IPS DF 6.9 (cell line): ENCODE measurements around the gene ZDHHC6.

Experiments
- DNase-seq: peaks from one replicate; pipeline ENCODE4 v3.0.0-alpha.2; 2013; ENCODE audit warnings: low read depth, low spot score
- H3K27ac ChIP-seq: one replicate; pipeline ENCODE4 v1.5.1; 2013; ENCODE audit warnings: low read length, control low read depth
- H3K27me3 ChIP-seq: 2 replicates; pipeline ENCODE4 v1.6.1; 2013; ENCODE audit warnings: mild to moderate bottlenecking, low read length; ENCODE audit not compliant: control insufficient read depth, insufficient read depth
- H3K36me3 ChIP-seq: 2 replicates; pipeline ENCODE4 v1.6.1; 2013; ENCODE audit warnings: low read length; ENCODE audit not compliant: control insufficient read depth, insufficient read depth
- H3K4me1 ChIP-seq: 2 replicates; pipeline ENCODE4 v1.6.1; 2013; ENCODE audit warnings: low read length; ENCODE audit not compliant: control insufficient read depth, insufficient read depth
- H3K4me3 ChIP-seq: 2 replicates; pipeline ENCODE4 v1.5.1; 2013; ENCODE audit warnings: mild to moderate bottlenecking, low read length
- H3K9me3 ChIP-seq: 2 replicates; pipeline ENCODE4 v1.6.1; 2013; ENCODE audit warnings: low read length, inconsistent platforms; ENCODE audit not compliant: control insufficient read depth, insufficient read depth
- WGBS: extraction: QIAGEN DNeasy Blood & Tissue Kit; methylation state at CpG from one replicate; pipeline ENCODE4 v1.1.7; 2013; ENCODE audit warnings: mixed read lengths, missing lambda C conversion rate; ENCODE audit not compliant: insufficient read length, insufficient coverage; 5-methylcytosine and 5-hydroxymethylcytosine counted together

Gene ZDHHC6

DNA sequence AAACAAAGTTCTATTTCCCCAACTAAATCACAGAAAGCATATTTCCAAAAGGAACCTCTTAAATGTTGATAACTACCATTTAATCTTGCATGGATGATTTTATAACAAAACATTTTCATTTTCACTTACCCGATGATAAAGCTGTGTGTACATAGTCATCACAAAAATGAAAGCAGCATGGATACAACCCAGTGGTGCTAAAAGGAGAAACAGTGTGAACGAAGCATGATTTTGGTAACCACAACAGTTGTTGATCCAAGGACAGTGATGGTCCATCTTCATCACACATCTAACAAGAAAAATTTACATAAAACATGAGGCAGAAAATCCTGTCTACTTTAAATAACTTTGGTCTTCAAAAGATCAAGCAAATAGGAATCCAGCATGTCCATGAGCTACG, 4.7 kb downstream of the ZDHHC6 start:
- no CpG with 5 or more reads among the region's 3 CpGs for WGBS
- H3K27ac ChIP-seq: no peak overlapping the region

DNA sequence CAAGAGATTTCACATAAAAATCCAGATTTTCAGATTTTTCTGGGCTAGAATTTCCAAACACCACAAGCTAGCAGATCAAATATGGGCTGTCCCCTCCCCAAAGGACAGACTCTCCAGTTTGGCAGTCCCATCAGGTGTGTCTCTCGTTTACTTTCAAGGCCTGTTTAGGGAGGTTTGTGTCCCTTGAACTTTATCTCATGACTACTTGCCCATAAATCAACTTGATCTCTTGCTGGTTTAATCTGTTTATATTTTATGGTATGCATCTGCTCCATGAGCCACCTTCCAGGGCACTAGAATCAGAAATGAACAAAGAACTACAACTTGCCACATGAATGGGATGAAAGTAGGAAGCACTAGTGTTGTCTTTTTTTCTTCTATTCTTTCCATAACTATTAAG, 5.2 kb downstream of the ZDHHC6 start:
- no CpG with 5 or more reads among the region's 1 CpG for WGBS
- Histone ChIP-seq H3K4me1 (no peaks in the 10 kb centered on the region), H3K36me3 (peaks cover 4% of the 10 kb centered on the region; the same call in 1 of the 2 replicates)

More for the DNA sequence above, 4.7 kb downstream of the ZDHHC6 start:
- peaks cover 4% of the 10 kb centered on the region; the same call in 1 of the 2 replicates for H3K36me3 ChIP-seq
- H3K4me3 ChIP-seq: no peak overlapping the region
- no peak for DNase-seq
- H3K4me1 ChIP-seq: no peaks in the 10 kb centered on the region
- H3K9me3 ChIP-seq: no peaks in the 10 kb centered on the region
- no peaks in the 10 kb centered on the region for H3K27me3 ChIP-seq

DNA sequence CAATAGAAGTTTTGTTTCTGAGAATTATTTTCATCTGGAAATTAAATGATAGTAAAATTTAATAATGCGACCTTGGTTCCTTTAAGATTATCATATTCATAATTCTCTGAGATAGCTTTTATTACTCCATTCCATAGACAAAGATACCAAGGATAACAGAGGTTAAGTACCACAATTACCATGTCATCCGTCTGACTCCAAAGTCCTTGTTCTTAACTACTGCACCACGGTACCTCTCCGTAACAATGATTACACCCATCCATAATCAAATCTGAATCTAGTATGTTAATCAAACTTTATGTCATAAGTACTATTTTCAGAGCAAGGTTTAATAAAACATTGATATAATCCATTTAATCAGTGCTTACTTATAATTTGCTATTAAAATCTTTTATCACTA, 8.4 kb downstream of the ZDHHC6 start:
- Histone ChIP-seq H3K4me1 (no peaks in the 10 kb centered on the region), H3K4me3 (no peak overlapping the region), H3K9me3 (no peaks in the 10 kb centered on the region), H3K36me3 (peaks cover 4% of the 10 kb centered on the region; the same call in 1 of the 2 replicates), H3K27me3 (no peaks in the 10 kb centered on the region), H3K27ac (no peak overlapping the region)
- WGBS: no CpG with 5 or more reads among the region's 4 CpGs
- no peak for DNase-seq

More for the DNA sequence above, 5.2 kb downstream of the ZDHHC6 start:
- no peaks in the 10 kb centered on the region for H3K9me3 ChIP-seq
- no peak overlapping the region for H3K4me3 ChIP-seq
- H3K27ac ChIP-seq: no peak overlapping the region
- no peak for DNase-seq
- no peaks in the 10 kb centered on the region for H3K27me3 ChIP-seq

DNA sequence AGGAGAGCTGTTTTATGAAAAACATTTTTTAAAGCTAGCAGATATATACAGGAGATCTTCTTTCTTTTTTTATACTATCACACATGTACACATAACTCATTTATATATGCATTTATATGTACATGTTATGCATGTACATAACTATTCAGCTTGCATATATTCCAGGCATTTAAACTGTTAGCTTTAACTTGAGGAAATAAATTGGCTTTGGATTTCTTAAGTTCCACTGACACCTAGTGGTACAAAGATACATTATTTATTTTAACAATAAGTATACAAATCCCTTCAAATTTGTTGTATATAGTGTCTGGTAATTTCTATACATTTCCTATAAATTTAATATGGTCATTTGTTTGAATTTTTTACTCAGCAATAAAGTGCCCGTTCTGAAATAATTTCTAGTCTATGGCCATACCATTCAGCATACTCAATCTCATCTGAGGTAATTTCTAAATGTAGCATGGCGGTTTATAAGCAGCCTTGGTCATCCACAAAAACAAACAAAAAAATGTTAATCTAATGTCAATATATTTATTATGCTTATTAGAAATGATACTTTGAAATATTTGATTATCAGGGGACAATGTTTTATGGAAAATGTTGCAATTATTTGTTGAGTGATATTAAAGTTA, 11.6 kb downstream of the ZDHHC6 start:
- no CpG with 5 or more reads among the region's 2 CpGs for WGBS
- Histone ChIP-seq H3K4me1 (no peaks in the 10 kb centered on the region), H3K27me3 (no peaks in the 10 kb centered on the region), H3K36me3 (peaks cover 4% of the 10 kb centered on the region; the same call in 1 of the 2 replicates), H3K9me3 (no peaks in the 10 kb centered on the region), H3K27ac (no peak overlapping the region), H3K4me3 (no peak overlapping the region)
- DNase-seq: no peak

DNA sequence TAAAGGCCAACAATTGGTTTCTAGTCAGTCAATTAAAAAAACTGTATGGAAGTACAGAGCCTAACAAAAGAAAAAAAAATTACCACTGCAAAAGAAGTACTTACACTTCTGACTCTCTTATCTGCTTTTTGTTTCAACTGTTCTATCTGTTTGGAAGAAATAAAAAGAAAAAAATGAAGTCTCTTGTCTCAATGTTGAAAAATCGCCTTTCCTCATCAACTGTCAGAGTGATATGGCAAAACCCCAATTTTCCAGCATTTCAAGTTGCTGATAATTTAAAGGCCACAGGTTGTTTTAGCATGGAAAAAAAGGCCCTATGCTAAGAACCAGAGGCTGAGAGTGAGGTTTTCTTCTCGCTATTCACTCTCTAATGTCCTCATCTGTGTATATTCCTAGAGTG, 13.6 kb downstream of the ZDHHC6 start:
- no peak for DNase-seq
- WGBS: no CpG with 5 or more reads among the region's 2 CpGs
- Histone ChIP-seq H3K4me1 (no peaks in the 10 kb centered on the region), H3K27ac (no peak overlapping the region), H3K27me3 (no peaks in the 10 kb centered on the region), H3K36me3 (peaks cover 4% of the 10 kb centered on the region; the same call in 1 of the 2 replicates), H3K9me3 (no peaks in the 10 kb centered on the region), H3K4me3 (no peak overlapping the region)

DNA sequence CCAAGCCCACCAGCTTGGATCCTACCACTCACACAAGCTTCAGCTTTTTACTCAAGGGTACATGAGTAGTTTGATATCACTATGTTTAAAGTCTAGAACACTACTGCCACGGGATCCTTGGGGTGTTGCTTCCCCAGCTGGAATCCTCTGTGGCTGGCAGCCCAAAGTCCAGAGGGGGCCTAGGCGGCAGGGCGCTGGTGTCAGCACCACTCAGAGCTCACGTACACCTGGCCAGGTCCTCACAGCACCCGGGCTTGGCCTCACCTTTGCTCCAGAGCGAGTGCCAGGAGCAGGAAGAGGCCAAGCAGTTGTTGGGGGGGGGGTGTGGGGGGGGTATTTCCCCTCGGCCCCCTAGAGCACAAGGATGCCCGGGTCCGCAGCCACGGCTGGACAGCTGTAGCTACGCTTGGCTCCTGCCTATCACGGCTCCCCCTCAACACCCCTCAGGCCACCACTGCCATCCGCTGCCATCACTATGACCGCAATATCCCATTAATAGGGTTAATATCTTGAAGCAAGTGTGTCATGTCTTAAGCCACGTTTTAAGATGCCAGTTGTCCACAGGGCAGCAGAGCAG, 17.0 kb downstream of the ZDHHC6 start:
- H3K4me1 ChIP-seq: no peaks in the 10 kb centered on the region
- H3K27me3 ChIP-seq: no peaks in the 10 kb centered on the region
- no peaks in the 10 kb centered on the region for H3K9me3 ChIP-seq
- H3K27ac ChIP-seq: no peak overlapping the region
- DNase-seq: no peak
- H3K36me3 ChIP-seq: no peaks in the 10 kb centered on the region
- H3K4me3 ChIP-seq: no peak overlapping the region
- WGBS: no CpG with 5 or more reads among the region's 15 CpGs

DNA sequence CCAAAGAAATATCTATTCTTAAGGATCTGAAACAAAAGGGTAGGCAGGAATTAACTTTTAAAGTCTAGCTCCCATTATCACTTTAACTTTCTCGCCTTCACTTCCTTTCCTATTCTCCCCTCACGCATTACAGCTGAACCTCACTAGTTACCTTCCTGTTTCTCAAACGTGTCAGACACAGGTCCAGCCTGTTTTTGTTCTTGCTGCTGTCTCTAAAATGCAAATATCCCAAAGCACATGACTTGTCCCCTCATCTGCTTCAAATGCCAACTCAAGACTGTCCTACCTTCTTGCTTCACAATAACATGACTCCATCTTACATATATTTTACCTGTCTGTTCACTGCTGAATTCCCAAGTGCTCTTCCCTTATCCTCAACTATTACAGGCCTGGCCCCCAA, 17.6 kb downstream of the ZDHHC6 start:
- no peaks in the 10 kb centered on the region for H3K9me3 ChIP-seq
- 100% methylated on average over 3 of the region's 3 CpGs for WGBS
- no peaks in the 10 kb centered on the region for H3K27me3 ChIP-seq
- no peaks in the 10 kb centered on the region for H3K4me1 ChIP-seq
- H3K4me3 ChIP-seq: no peak overlapping the region
- DNase-seq: no peak
- H3K36me3 ChIP-seq: no peaks in the 10 kb centered on the region
- H3K27ac ChIP-seq: no peak overlapping the region

DNA sequence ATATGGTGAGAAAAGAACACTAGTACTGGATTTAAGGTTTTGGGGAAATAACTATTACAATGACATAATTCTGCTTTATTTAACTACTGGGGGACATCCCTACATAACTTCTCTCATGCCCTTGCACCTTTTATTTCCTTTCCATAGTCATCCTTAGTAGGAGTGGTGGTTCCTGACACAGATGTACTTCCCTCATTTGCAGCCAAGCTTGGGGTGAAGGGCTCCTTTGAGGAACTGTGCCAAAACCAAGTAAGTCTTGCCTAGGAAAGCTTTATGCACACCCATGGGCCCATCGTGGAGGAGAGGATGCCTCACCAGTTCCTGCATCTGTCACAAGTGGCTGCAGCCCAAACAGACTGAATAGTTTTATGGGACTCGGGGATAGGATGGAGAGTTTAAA, 20.6 kb downstream of the ZDHHC6 start:
- WGBS: no CpG with 5 or more reads among the region's 2 CpGs
- H3K36me3 ChIP-seq: no peaks in the 10 kb centered on the region

DNA sequence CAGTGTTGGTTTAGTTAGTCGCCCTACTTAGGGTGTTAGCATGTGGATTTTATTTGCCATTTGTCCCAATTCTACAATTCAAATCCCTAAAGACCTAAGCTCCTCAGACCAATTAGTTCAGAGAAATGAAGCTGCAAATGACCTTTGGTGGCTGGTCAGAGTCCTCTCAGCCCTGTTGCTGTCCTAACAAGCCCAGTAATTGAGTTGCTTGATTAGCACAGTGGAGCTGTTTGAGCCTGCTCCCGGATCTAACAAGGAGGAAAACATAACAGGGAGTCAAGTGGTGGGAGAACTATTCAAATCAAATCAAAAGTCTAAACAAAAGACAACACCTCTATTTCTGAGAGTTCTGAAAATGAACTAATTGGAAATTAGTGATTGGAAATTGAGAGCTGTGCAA, 22.1 kb downstream of the ZDHHC6 start:
- Histone ChIP-seq H3K36me3 (no peaks in the 10 kb centered on the region), H3K4me3 (no peak overlapping the region), H3K9me3 (no peaks in the 10 kb centered on the region), H3K27ac (no peak overlapping the region), H3K27me3 (no peaks in the 10 kb centered on the region), H3K4me1 (no peaks in the 10 kb centered on the region)
- WGBS: no CpG with 5 or more reads among the region's 2 CpGs
- no peak for DNase-seq

More for the DNA sequence above, 20.6 kb downstream of the ZDHHC6 start:
- DNase-seq: no peak
- no peaks in the 10 kb centered on the region for H3K4me1 ChIP-seq
- no peaks in the 10 kb centered on the region for H3K9me3 ChIP-seq
- no peak overlapping the region for H3K27ac ChIP-seq
- H3K27me3 ChIP-seq: no peaks in the 10 kb centered on the region
- H3K4me3 ChIP-seq: no peak overlapping the region

DNA sequence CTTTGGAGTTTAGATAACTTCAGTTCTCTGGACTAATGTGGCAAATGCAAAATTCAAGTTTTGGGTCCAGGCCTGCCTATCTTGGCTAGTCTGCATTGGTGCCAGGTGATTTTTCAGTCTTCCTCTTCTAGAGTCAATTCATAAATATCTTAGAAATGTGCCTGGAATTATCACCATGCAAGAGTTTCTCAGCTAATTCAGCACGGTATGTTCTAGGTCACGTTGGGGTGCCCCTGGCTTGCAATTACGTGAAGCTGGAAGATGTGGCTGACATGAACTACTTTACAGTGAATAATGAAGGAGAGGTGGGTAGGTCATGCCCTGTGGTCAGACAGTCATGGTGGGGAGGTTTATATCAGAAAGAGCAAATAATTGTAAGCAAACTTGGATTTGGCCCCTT, 25.0 kb downstream of the ZDHHC6 start:
- no peak overlapping the region for H3K4me3 ChIP-seq
- H3K27ac ChIP-seq: no peak overlapping the region
- no CpG with 5 or more reads among the region's 3 CpGs for WGBS
- no peak for DNase-seq
- no peaks in the 10 kb centered on the region for H3K4me1 ChIP-seq
- no peaks in the 10 kb centered on the region for H3K36me3 ChIP-seq
- no peaks in the 10 kb centered on the region for H3K9me3 ChIP-seq
- no peaks in the 10 kb centered on the region for H3K27me3 ChIP-seq

DNA sequence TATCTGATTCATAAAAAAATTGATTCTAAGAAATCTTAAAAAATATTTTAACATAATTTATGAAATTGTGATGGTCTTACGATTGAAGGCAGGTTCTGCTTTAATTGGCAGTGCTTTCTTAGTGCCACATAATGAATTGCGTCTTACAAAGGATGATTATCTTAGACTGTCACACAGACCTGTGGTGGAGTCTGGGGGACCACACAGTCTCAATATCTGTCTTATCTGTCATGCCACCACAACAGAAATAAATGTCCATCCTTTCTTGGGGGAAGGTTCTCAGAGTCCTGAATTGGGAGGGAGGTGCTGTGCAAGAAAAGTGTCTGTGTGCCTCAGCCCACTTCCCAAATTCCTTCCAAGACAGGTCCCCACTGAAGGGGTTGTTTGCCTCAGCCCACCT, 34.0 kb downstream of the ZDHHC6 start:
- Histone ChIP-seq H3K4me1 (no peaks in the 10 kb centered on the region), H3K4me3 (no peak overlapping the region), H3K27ac (no peak overlapping the region), H3K9me3 (no peaks in the 10 kb centered on the region), H3K27me3 (no peaks in the 10 kb centered on the region), H3K36me3 (no peaks in the 10 kb centered on the region)
- no peak for DNase-seq
- WGBS: no CpG with 5 or more reads among the region's 2 CpGs
